Amniotic stem cell (primary cell): ENCODE measurements around the gene ZNF821.
"Not testable (repeated sequence)": the region's sequence is repeated elsewhere in the genome, so short reads cannot be mapped to it uniquely, and the experiment has no call there.

Experiments
- DNase-seq: peaks from one replicate; lab custom pipeline; 2025; lab: John Stamatoyannopoulos, UW

The ZNF821 gene, protein sequence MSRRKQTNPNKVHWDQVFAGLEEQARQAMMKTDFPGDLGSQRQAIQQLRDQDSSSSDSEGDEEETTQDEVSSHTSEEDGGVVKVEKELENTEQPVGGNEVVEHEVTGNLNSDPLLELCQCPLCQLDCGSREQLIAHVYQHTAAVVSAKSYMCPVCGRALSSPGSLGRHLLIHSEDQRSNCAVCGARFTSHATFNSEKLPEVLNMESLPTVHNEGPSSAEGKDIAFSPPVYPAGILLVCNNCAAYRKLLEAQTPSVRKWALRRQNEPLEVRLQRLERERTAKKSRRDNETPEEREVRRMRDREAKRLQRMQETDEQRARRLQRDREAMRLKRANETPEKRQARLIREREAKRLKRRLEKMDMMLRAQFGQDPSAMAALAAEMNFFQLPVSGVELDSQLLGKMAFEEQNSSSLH

DNA sequence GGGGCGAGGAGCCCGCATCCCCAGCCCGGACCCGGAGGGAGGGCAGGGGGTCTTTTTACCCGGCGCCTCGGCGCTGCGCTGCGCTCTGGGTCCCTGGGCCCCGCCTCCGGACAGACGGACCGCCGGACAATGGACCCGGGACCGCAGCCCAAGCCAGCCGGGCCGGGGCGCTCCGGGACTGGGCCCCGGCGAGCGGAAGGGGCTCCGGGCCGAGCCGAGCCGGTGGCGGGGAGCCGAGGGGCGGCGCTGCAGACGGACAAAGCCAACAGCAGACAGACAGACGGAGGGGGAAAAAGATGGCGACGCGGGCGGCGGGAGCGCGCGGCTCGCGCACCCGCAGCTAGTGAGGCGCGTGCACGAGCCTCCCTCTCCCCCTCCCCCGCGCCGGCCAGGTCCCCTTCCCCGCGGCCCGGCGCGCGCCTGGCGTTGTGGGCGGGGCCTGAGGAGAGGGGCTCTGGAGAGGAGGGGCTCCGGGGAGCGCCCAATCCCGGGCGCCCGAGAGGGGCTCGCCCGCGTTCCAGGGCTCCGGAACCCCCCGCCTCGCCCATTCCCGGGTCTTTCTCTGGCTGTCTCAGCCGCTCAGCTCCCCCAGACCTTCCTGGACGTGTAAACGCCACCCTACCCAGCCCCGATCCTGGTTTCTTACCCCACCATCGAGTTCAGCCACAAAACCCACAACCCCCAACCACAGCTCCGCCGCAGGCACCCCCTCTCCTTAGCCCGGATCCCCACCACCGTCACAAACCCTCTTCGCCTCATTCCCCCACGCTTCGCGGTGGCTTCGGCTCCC is at the start of gene ZNF821:
Gene ZNF821, minus strand, starts transcription at position 334 of the 790 bp plus-strand sequence. CDS start 4,236 bp downstream, outside the sequence.
- DNase-seq = peak; percentile 47

DNA sequence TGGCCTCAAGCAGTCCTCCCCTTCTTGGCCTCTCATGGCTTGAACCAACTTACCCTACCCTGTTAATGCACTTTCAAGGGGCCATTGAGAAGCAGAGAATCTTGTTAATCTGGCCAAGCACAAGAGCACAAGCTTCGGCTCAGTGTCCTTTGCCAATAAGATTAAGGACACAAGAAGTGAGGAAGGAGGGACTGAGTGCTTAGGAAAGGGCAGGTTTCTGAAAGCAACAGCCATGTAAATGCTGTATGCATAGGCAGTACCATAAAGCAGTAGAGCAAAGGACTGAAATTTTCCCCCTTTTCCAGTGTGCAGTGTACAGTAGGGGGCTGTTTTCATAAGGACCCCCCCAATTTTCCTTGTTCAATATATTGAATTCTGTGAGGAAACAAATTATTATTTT is 49.0 kb upstream of the ZNF821 start:
- no peak for DNase-seq

DNA sequence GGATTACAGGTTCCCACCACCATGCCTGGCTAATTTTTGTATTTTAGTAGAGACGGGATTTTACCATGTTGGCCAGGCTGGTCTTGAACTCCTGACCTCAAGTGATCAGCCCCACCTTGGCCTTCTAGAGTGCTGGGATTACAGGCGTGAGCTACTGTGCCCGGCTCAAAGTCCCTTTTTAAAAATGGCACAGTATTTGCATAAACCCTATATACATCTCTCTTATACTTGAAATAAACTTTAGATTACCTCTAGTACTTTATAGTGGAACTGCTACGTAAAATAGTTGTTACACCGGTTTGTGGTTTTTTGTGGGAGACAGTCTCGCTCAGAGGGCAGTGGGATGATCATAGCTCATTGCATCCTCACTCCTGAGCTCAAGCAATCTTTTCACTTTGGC is 47.6 kb upstream of the ZNF821 start:
- no peak for DNase-seq

DNA sequence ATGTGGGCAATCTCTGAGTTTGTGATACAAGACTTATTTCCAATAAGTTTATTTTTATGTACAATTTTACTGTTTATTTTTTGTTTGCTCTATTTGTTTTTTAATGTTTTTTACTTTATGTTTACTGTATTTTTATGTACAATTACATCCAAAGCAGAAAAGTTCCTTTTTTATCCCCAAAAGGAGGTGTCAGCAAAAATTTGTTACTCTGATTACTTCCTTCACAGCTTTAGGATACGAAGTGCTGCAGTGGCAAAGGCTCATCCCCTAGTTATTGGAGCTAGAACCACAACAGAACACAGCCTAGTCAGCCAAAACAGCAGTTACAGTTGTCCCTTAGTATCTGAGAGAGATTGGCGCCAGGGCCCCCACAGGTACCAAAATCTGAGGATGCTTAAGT is 47.0 kb upstream of the ZNF821 start:
- no peak for DNase-seq

DNA sequence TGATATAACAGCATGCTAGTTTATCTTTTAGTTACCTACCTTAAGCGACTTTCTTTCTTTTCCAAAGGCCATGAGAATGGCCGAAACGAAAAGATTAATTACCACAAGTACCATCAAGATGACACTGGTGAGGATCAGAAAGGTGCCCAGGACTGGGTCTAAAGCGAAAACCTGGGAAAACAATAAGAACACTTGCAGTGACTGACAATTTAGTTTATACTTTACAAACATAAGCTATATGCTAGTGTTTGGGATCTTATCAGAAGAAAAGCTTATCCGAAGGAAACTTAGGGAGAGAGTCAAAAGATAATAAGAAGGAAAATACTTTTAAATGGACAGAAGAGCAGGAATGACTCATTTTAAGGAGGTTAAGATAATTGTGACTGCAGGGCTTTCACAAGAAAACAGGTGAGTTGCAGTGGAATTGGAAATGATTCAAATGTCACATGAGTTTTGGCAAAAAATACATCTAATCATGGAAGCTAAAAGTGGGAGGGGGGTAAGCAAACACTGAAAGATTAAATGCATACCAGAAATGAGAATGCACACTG is 46.1 kb upstream of the ZNF821 start:
- DNase-seq = no peak

DNA sequence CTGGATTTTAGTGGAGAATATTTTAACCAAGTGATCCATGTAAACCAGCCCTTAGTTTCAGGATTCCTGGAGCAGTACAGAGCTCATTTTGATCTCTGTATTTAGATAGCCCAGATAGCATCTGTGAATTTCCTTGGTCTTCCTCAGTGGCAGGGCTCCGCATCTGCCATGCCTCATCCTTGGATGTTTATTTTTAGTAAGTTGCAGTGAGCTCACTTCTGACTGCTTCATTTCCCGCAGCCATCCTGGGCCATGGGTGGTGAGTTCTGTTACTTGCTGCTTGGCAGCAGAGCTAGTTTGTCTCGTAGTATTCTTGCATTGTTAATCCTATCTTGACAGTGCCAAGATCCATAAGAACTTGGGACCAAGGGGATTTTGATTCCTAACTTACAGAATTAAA is 45.1 kb upstream of the ZNF821 start:
- peak; percentile 44 for DNase-seq

DNA sequence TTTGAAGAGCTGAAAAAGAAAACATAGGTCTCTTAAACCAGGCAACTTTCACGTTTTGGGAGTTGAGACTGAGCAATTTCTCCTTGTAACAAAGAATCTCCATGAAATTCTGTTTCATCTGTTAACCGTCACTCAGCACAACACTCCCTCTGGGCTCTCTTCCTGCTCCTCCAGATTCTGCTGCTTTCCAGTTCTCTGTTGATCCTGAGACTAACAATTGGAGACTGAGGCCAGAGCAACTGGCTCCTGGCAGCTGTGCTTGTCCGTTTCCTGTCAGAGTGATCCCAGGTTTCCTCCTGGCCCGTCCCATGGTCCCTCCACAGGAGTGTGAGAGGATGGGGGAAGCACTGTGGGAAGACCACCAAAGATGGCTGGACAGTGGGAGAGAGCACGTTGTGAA is 43.8 kb upstream of the ZNF821 start:
- no peak for DNase-seq

DNA sequence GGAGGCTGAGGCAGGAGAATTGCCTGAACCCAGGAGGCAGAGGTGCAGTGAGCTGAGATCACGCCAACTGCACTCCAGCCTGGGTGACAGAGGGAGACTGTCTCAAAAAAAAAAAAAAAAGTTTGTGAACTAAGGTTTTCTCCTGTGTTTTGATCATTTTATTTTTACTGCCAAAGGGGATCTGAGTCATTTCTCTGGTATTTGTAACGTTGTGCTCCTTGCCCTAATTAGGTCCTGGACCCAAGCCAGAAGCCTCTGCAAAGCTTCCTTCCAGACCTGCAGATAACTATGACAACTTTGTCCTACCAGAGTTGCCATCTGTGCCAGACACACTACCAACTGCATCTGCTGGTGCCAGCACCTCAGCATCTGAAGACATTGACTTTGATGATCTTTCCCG is 43.4 kb upstream of the ZNF821 start:
- peak; percentile 57 for DNase-seq

DNA sequence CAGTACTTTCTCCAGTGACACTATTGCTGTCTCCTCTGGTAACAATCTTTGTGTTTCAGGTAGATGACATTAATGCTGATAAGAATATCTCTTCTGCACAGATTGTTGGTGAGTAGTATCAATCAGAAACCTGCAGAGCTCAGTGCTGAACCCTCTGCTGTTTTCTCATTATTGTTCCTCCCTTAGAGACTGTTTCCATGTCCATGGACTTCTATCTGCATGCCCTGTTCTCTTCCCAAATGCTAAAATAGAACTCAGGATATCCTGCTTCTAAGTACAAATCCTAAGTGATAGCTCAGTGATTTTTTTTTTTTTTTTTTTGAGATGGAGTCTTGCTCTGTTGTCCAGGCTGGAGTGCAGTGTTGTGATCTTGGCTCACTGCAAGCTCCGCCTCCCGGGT is 40.7 kb upstream of the ZNF821 start:
- no peak for DNase-seq

DNA sequence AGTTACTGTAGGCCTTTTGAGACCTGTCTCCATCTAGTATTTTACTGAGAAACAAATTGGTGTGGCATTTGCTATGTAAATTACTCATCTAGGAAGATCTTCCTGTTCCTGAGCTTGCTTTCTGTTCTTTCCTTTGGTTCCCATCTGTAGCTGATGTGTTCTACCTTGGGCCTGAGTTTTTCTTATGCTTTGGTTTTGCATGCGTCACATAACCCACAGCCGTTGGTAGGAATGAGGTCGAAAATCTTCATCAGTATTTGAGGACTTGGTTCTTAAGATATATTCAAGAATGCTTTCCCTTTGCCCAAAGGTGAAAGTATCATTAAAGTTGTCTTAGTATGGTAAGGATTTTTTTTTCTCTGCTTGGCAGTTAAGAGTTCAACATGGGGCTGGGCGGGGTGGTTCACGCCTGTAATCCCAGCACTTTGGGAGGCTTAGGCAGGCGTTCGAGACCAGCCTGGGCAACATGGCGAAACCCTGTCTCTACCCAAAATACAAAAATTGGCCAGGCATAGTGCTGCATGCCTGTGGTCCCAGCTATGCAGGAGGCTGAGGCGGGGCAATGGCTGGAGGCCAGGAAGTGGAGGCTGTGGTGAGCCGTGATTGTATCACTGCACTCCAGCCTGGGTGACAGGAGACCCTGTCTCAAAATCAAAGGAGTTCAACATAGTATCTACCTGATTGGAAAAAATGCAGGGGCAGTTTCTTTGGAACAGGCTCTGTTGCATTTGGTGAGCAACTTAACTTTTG is 40.1 kb upstream of the ZNF821 start:
- DNase-seq = no peak

DNA sequence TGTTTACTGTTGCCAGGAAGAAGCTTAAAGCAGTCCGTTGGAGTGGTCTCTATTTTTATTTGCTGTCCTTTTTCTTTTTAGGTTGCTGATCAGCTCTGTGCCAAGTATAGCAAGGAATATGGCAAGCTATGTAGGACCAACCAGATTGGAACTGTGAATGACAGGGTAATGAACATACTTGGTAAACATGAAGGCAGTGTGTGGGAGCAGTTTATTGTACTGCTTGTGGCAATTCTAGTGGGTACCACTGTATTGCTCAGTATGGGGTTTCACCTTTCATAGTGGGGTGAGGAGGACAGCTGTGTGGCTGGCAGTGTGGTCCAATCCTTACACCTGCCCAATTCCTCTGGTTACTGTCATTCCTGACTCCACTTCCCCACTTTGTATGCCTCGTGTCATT is 36.7 kb upstream of the ZNF821 start:
- no peak for DNase-seq

DNA sequence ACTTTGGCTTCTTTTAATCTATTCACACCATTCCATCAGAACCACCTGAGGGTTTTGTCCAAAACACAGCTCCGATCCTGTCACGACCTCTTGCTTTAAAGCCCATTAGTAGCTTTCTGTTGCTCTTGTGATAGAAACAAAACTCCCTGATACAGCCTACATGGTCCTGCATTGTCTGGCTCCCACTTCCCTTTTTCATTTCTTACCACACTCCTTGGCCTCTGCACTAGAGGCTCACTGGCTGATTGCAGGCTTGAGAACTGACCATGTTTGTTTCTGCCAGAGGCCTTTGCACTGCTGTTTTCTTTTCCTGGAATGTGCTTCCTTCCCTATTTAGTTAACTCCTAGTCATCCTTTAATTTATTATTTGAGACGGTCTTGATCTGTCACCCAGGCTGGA is 35.1 kb upstream of the ZNF821 start:
- no peak for DNase-seq

DNA sequence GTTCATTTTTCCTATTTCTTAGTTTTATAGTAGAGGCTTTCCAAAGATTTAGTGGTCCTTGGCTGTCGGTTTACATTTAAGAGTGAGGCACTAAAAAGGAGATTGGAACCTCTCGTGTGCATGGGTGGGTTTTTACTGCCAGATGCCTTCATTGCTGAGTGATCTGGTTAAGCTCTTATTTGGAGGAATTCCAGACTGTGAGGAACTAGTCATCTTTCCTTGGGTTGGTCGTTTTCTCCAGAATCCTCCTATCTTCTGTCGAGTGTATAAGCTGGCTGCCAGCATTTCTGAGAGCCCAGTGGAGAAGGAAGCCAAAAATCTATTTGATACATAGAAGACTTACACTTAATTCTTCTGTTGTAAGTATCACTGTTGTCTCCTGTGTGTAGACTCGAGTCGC is 33.9 kb upstream of the ZNF821 start:
- peak; percentile 23 for DNase-seq

DNA sequence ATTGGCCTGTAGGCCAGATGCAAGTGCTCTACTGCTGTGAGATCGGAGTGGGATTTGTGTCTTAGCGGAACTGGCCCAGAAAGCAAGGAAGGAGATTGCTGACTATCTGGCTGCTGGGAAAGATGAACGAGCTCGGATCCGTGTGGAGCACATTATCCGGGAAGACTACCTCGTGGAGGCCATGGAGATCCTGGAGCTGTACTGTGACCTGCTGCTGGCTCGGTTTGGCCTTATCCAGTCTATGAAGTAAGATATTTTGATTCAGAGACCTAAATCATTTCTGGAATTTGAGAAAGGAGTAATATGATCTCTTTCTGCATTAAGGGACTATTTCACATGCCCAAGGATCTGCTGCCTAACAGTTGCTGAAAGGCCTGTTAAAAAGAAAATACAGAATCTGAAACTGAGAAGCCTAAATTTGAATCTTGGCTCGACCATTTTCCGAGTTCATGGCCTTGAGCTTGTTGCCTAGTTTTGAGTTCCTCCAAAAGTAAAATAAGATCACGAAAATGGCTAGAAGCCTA is 32.5 kb upstream of the ZNF821 start:
- DNase-seq = no peak

DNA sequence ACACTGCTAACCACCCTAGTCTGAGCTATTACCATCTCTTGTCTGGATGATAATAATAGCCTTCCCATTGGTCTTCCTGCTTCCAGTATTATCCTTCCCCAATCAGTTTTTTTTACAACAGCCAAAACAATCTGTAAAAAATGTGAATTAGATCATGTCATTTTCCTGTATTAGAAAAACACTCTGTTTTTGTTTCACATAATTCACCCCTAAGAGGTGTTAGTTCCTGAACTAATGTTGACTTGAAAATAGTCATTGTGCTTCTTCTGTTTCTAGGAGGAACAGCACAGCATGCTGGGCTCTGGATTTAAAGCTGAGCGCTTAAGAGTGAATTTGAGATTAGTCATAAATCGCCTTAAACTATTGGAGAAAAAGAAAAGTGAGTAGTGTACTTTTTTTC is 31.4 kb upstream of the ZNF821 start:
- DNase-seq = no peak

DNA sequence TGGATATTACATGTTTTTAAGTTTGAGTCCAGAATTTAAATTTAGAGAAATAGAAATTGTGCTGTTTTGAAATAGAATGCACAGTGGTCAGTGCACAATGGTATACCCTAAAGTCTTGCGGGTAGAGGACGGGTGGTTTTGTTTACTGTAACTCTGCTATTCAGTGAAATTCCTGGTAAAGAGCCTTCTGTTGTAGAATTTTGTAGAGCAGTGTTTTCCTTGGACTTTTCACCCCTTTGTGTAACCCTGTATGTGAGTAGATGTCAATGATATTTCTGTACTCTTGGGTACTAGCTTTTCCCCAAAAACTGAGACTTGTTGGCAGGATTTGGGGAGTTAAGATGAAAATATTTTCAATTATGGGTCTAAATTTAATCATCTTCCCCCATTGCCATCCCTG is 30.8 kb upstream of the ZNF821 start:
- DNase-seq = no peak

DNA sequence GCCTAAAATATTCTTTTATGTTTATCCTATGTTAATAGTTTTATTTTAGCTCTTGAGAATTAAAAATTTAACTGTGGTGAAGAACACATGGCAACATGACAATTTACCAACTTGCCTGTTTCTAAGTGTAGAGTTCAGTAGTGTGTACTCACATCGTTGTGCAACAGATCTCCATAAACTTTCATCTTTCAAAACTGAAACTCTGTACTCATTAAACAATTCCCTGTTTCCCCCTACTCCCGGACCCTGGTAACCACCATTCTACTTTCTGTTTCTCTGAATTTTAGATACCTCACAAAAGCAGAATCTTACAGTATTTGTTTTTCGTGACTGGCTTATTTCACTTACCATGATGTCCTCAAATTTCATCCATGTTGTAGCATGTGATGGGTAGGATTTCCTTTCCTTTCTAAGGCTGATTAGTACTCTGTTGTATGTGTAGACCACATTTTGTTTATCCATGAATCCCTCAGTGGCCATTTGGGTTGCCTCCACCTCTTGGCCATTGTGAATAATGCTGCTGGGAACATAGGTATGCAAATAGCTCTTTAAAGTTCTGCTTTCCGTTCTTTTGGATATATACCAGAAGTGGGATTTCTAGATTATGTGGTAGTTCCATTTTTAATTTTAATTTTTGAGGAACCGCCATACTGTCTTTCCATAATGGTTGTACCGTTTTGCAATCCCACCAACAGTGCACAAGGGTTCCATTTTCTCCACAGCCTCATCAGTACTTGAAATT is 28.7 kb upstream of the ZNF821 start:
- DNase-seq = no peak

DNA sequence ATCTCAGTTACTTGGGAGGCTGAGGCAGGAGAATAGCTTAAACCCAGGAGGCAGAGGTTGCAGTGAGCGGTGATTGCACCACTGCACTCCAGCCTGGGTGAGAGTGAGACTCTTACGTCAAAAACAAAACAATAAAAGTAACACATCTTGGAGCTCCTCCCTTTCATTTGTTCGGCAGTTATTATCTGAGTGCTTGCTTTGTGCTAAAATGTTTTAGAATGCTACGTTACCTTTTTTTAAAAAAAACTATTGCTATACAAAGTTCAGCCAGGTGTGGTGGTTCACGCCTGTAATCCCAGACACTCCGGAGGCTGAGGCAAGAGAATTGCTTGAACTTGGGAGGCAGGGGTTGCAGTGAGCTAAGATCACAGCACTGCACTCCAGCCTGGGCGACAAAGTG is 27.1 kb upstream of the ZNF821 start:
- DNase-seq = no peak

DNA sequence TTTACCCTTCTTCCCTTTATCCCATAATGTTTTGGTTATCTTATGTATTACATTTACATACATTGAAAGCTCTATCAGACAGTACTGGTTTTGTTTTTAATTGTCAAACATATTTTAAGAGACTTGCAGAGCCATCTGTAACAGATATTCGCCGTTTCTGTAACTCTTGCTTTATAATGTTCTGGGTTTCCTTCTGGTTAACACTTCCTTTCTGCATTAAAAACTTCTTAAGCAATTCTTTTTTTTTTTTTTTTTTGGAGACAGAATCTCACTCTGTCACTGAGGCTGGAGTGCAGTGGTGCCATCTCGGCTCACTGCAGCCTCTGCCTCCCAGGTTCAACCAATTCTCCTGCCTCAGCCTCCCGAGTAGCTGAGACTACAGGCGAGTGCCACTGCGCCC is 21.8 kb upstream of the ZNF821 start:
- not testable (repeated sequence) for DNase-seq

DNA sequence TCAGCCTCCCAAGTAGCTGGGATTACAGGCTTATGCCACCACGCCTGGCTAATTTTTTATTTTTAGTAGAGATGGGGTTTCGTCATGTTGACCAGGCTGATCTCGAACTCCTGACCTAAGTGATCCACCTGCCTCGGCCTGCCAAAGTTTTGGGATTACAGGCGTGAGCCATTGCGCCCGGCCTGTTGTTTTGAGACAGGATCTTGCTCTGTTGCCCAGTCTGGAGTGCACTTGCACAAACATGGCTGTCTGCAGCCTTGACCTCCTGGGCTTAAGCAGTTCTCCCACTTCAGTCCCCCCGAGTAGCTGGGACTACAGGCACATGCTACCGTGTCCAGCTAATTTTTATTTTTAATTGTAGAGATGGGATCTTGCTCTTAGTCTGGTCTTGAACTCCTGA is 20.3 kb upstream of the ZNF821 start:
- DNase-seq = no peak

DNA sequence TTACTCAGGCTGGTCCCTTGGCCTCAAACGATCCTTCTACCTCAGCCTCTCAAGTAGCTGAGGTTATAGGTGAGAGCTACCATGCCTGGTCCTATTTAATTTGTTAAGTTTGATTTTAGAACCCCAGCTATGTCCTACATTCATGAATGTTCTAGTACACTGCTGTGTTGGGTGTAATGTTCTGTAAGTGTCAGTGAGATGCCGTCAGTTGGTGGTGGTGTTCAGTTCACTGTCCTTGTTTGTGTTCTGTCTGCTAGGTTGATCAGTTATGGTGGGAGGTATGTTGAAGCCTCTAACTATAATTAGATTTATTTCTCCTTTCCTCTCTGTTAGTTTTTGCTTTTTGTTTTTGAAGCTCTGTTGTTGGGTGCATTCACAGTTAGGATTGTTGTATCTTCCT is 19.6 kb upstream of the ZNF821 start:
- no peak for DNase-seq
